ENCODE measurements around the gene NECAB3. TPM values are rescaled to one million over a fixed set of nuclear protein-coding genes. Genes with fewer than 3 reads are reported as not detected.

The NECAB3 gene
- total and polyA plus RNA-seq, 2 of the 13 experiments (the other 11 are each of a cell fraction or from before 2014, with no cell fraction given), result 61.5 to 65.5 TPM

GRCh38 chr20:33719989-33720709, 45.9 kb upstream of the NECAB3 start, which contains the start of gene PXMP4 (continued):
- TF ChIP-seq ZXDC (CRISPR knock-in tag; IDR thresholded peaks at IDR 0.05) (no peak), HNF1B (CRISPR knock-in tag; IDR thresholded peaks at IDR 0.05) (no peak), DNMT1 (CRISPR knock-in tag; IDR thresholded peaks at IDR 0.05) (0 out of 2 replicates have a peak, but pooled peaks have one; percentile 57), ZNF557 (CRISPR knock-in tag; IDR thresholded peaks at IDR 0.05) (no peak), THAP11 (CRISPR knock-in tag; IDR thresholded peaks at IDR 0.05) (no peak), FLYWCH1 (CRISPR knock-in tag; IDR thresholded peaks at IDR 0.05) (no peak), ZKSCAN8 (CRISPR knock-in tag; IDR thresholded peaks at IDR 0.05; ENCODE audit: borderline replicate concordance) (no peak), KLF13 (CRISPR knock-in tag; IDR thresholded peaks at IDR 0.05) (no peak), ARID3A (IDR thresholded peaks at IDR 0.05; ENCODE audit: low read depth, low read length) (no peak), NR3C1 (CRISPR knock-in tag; IDR thresholded peaks at IDR 0.05) (no peak), ZNF10 (CRISPR knock-in tag; IDR thresholded peaks at IDR 0.05; ENCODE audit: borderline replicate concordance, low read depth) (no peak), SP2 (CRISPR knock-in tag; IDR thresholded peaks at IDR 0.05) (peak; percentile 33; the same call in 1 of the 2 replicates), RXRB (CRISPR knock-in tag; IDR thresholded peaks at IDR 0.05; ENCODE audit: borderline replicate concordance) (0 out of 2 replicates have a peak, but pooled peaks have one; percentile 18), ZNF512 (CRISPR knock-in tag; IDR thresholded peaks at IDR 0.05) (no peak), PCBP2 (optimal IDR thresholded peaks at IDR 0.05; ENCODE audit: low read depth, low read length, poor library complexity, severe bottlenecking) (no peak), POLR2AphosphoS5 (IDR thresholded peaks at IDR 0.05; ENCODE audit: low read depth, low read length) (no peak), ZNF230 (CRISPR knock-in tag; IDR thresholded peaks at IDR 0.05) (no peak), MEF2D (CRISPR knock-in tag; IDR thresholded peaks at IDR 0.05) (no peak), ZSCAN21 (CRISPR knock-in tag; IDR thresholded peaks at IDR 0.05; ENCODE audit: borderline replicate concordance) (peak; percentile 85; the same call in 1 of the 2 replicates), ZSCAN30 (CRISPR knock-in tag; IDR thresholded peaks at IDR 0.05) (no peak), SMARCE1 (IDR thresholded peaks at IDR 0.05; ENCODE audit: borderline replicate concordance) (no peak), ZNF335 (CRISPR knock-in tag; IDR thresholded peaks at IDR 0.05) (no peak), PITX1 (CRISPR knock-in tag; IDR thresholded peaks at IDR 0.05) (no peak), TAF15 (IDR thresholded peaks at IDR 0.05; ENCODE audit: low read depth, low read length, poor library complexity, severe bottlenecking) (no peak)
